ENCODE data around the gene GIMAP1. TPM values are rescaled to one million over a fixed set of nuclear protein-coding genes. Genes with fewer than 3 reads are reported as not detected.

Gene GIMAP1
- total RNA-seq, 1 experiment from 2014 or later: not detected

DNA sequence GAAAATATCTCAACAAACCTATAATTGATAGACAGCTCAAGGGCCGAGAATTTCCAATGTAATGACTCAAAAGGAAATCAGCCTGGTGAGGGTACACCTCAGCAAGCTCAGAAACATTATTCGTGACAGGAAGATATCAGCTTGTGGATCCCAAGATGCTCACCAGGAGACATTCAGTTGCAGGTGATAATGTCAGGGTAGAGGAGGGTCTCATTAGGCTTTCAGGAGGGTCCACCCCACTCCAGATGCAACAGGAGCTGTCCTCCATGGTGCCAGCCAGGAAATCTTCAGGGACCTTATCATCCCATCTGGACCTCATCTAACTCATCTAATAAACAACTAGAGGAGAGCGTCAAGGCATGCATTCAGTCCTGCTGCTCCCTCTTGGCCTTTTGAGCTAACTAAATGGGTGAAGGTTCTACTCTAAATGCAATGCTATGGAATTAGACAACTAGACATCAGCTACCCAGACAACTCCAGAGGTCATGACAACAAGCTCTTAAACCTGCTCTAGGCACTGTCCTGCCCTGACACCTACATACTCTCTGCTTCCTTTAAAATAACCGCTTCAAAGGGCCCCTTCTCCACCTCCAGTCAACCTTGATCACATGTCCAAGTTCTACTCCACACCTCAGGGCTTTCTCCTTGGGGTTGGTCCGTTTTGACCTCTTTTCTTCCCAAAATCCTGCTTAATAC is 16.5 kb downstream of the GIMAP1 start:
- H3K36me3 ChIP-seq: no peaks in the 10 kb centered on the region
- H3K27me3 ChIP-seq (replicated peaks): no peaks in the 10 kb centered on the region; the same call in 1 of the 2 replicates
- no peaks in the 10 kb centered on the region for H3K4me1 ChIP-seq (replicated peaks)
- no peak overlapping the region for H3K27ac ChIP-seq
- DNase-seq (ENCODE audit: low read depth in 1 of 2, low spot score in 2 of 2): no peak
- H3K9me3 ChIP-seq (replicated peaks): no peaks in the 10 kb centered on the region
- no peak overlapping the region for H3K4me3 ChIP-seq

DNA sequence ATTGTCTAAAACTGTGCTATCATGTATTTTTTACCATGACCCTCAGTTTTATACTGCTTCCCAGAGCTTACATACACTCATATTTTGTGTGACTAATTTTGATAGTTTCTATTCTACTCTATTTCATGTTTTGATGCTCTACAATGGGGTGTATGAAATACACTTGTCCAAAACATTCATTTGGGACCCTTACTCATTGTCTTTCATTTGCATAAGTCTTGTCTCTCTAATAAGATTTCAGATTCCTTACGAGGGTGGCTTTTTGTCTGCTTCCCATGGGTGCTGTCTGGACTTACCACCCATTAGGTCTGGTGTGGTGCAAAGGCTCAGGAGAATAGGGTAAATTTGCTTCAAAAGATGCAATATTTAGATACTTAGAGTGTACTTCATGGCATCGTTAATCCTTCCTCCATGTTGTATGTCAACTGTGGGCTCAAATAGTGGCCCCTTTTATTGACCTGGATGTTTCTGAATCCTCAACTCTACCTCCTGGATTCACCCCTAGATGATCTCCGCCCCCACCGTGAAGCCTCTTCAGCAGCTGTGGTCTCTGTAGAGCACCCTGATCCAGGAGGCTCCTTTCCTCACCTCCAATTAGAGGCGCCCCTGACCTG is 17.2 kb downstream of the GIMAP1 start:
- H3K36me3 ChIP-seq: no peaks in the 10 kb centered on the region
- H3K4me3 ChIP-seq: no peak overlapping the region
- H3K27me3 ChIP-seq (replicated peaks): no peaks in the 10 kb centered on the region; the same call in 1 of the 2 replicates
- no peak overlapping the region for H3K27ac ChIP-seq
- no peaks in the 10 kb centered on the region for H3K9me3 ChIP-seq (replicated peaks)
- no peak for DNase-seq (ENCODE audit: low read depth in 1 of 2, low spot score in 2 of 2)
- H3K4me1 ChIP-seq (replicated peaks): no peaks in the 10 kb centered on the region

GRCh38 chr7:150734254-150734653 is 17.8 kb downstream of the GIMAP1 start:
- no peaks in the 10 kb centered on the region for H3K4me1 ChIP-seq (replicated peaks)
- no peak overlapping the region for H3K27ac ChIP-seq

GRCh38 chr7:150735596-150736358 is 19.4 kb downstream of the GIMAP1 start:
- Histone ChIP-seq H3K4me3 (no peak overlapping the region), H3K36me3 (no peaks in the 10 kb centered on the region), H3K9me3 (replicated peaks) (no peaks in the 10 kb centered on the region), H3K27ac (no peak overlapping the region), H3K27me3 (replicated peaks) (no peaks in the 10 kb centered on the region; the same call in 1 of the 2 replicates), H3K4me1 (replicated peaks) (no peaks in the 10 kb centered on the region)
- no peak for DNase-seq (ENCODE audit: low read depth in 1 of 2, low spot score in 2 of 2)

More at GRCh38 chr7:150734254-150734653, 17.8 kb downstream of the GIMAP1 start:
- H3K4me3 ChIP-seq: no peak overlapping the region
- no peaks in the 10 kb centered on the region; the same call in 1 of the 2 replicates for H3K27me3 ChIP-seq (replicated peaks)
- no peaks in the 10 kb centered on the region for H3K36me3 ChIP-seq
- DNase-seq (ENCODE audit: low read depth in 1 of 2, low spot score in 2 of 2): no peak
- H3K9me3 ChIP-seq (replicated peaks): no peaks in the 10 kb centered on the region

DNA sequence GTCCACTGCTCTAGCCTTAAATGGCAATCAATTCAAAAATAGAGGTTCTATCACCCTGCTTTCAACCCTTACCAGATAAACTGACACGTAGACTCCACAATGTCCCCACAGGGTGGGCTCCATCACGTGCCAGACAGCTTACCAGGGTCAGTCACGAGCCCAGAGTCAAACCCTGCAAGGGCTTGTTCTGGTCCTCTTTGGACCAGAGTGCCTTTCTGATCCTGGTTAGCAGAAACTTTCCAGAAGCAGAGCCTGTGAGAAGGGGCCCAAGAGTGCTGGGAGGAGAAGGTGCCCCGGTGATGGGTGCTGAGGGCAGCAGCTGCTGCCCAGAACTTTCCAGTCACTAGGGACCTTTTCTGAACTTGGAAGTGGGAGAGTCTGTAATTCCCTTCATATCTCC is 20.5 kb downstream of the GIMAP1 start:
- H3K4me1 ChIP-seq (replicated peaks): no peaks in the 10 kb centered on the region
- no peak overlapping the region for H3K4me3 ChIP-seq
- no peak overlapping the region for H3K27ac ChIP-seq
- DNase-seq (ENCODE audit: low read depth in 1 of 2, low spot score in 2 of 2): no peak
- H3K36me3 ChIP-seq: no peaks in the 10 kb centered on the region
- no peaks in the 10 kb centered on the region for H3K9me3 ChIP-seq (replicated peaks)
- H3K27me3 ChIP-seq (replicated peaks): no peaks in the 10 kb centered on the region; the same call in 1 of the 2 replicates

- H3K36me3 ChIP-seq: no peaks in the 10 kb centered on the region
- no peaks in the 10 kb centered on the region for H3K4me1 ChIP-seq (replicated peaks)
- no peak within 1 kb of the TSS for H3K4me3 ChIP-seq
- no peaks in the 10 kb centered on the region; the same call in 1 of the 2 replicates for H3K27me3 ChIP-seq (replicated peaks)
- no peak within 1 kb of the TSS for H3K27ac ChIP-seq
- H3K9me3 ChIP-seq (replicated peaks): no peaks in the 10 kb centered on the region
- DNase-seq (ENCODE audit: low read depth in 1 of 2, low spot score in 2 of 2): no peak
These were observed 21.0 kb downstream of the GIMAP1 start, which contains the start of gene GIMAP5 for GRCh38 chr7:150737265-150738055. Gene GIMAP5, plus strand, starts transcription at chr7:150737418. Its CDS starts 3,467 bp downstream, at chr7:150740885.

GRCh38 chr7:150738092-150738491 is 21.7 kb downstream of the GIMAP1 start:
- no peaks in the 10 kb centered on the region for H3K9me3 ChIP-seq (replicated peaks)
- no peak for DNase-seq (ENCODE audit: low read depth in 1 of 2, low spot score in 2 of 2)
- H3K36me3 ChIP-seq: no peaks in the 10 kb centered on the region
- H3K4me3 ChIP-seq: no peak overlapping the region
- no peaks in the 10 kb centered on the region for H3K4me1 ChIP-seq (replicated peaks)
- no peak overlapping the region for H3K27ac ChIP-seq
- H3K27me3 ChIP-seq (replicated peaks): no peaks in the 10 kb centered on the region; the same call in 1 of the 2 replicates

GRCh38 chr7:150738591-150739001 is 22.2 kb downstream of the GIMAP1 start:
- Histone ChIP-seq H3K27ac (no peak overlapping the region), H3K4me1 (replicated peaks) (no peaks in the 10 kb centered on the region), H3K36me3 (no peaks in the 10 kb centered on the region), H3K27me3 (replicated peaks) (no peaks in the 10 kb centered on the region; the same call in 1 of the 2 replicates), H3K4me3 (no peak overlapping the region), H3K9me3 (replicated peaks) (no peaks in the 10 kb centered on the region)
- DNase-seq (ENCODE audit: low read depth in 1 of 2, low spot score in 2 of 2): no peak

GRCh38 chr7:150739033-150739432 is 22.6 kb downstream of the GIMAP1 start:
- no peaks in the 10 kb centered on the region for H3K36me3 ChIP-seq
- no peak for DNase-seq (ENCODE audit: low read depth in 1 of 2, low spot score in 2 of 2)
- H3K27ac ChIP-seq: no peak overlapping the region
- H3K4me1 ChIP-seq (replicated peaks): no peaks in the 10 kb centered on the region
- H3K4me3 ChIP-seq: no peak overlapping the region
- H3K27me3 ChIP-seq (replicated peaks): no peaks in the 10 kb centered on the region; the same call in 1 of the 2 replicates
- H3K9me3 ChIP-seq (replicated peaks): no peaks in the 10 kb centered on the region

DNA sequence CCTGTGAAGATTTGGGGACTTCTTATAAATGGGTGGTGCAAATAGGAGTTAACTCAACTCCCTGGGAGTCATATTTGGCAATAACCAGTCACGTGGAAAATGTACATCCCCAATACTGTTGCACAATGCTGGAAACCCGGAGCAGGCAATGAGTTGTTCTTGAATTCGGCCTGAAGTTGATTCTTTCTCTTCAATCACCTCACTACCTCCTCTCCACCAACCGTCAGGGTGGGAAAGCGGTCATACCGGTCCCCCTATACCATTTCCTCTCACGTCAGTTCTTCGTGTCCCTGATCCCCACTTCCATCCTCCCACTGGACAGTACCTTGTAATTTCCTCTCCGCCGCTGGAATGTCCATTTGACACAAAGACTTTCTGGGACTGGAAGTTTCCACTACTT is 23.6 kb downstream of the GIMAP1 start:
- no peak for DNase-seq (ENCODE audit: low read depth in 1 of 2, low spot score in 2 of 2)
- H3K4me3 ChIP-seq: no peak overlapping the region
- no peaks in the 10 kb centered on the region; the same call in 1 of the 2 replicates for H3K27me3 ChIP-seq (replicated peaks)
- no peaks in the 10 kb centered on the region for H3K9me3 ChIP-seq (replicated peaks)
- no peaks in the 10 kb centered on the region for H3K36me3 ChIP-seq
- H3K27ac ChIP-seq: no peak overlapping the region
- no peaks in the 10 kb centered on the region for H3K4me1 ChIP-seq (replicated peaks)

- Histone ChIP-seq H3K4me3 (no peak overlapping the region), H3K9me3 (replicated peaks) (no peaks in the 10 kb centered on the region), H3K27me3 (replicated peaks) (no peaks in the 10 kb centered on the region), H3K36me3 (no peaks in the 10 kb centered on the region), H3K27ac (no peak overlapping the region), H3K4me1 (replicated peaks) (no peaks in the 10 kb centered on the region)
- DNase-seq (ENCODE audit: low read depth in 1 of 2, low spot score in 2 of 2): no peak
These were observed 26.0 kb downstream of the GIMAP1 start for GRCh38 chr7:150742286-150742968.

DNA sequence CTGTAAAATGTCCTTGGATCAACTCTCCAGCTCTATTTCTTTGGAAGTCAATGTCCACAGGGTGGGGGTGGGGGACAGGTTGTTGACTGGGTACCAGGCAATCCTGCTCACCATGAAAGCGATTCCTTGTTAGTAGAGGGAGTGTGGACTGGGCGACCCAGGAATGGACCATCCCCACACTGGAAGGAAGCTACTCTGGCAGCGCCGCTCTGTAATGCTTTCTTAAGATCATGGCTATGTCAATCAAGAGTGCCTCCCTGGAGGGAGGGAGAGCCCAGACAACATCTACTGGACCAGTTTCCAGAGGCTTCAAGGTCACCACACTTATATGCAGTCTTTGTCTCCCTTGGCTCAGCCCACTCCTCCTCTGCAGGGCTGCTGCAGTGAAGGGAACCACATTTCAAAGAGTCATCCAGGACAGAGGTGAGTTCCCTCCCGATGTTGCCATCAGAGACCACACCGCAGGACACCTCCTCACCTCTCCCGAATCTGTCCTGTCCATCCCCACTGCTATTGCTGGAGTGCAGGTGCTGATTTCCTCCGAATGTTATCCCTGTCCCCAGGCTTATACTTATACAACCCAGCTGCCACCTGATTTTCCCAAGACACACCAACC is 27.7 kb downstream of the GIMAP1 start:
- no peak for DNase-seq (ENCODE audit: low read depth in 1 of 2, low spot score in 2 of 2)
- H3K27me3 ChIP-seq (replicated peaks): no peaks in the 10 kb centered on the region
- H3K4me3 ChIP-seq: no peak overlapping the region
- no peaks in the 10 kb centered on the region for H3K4me1 ChIP-seq (replicated peaks)
- H3K9me3 ChIP-seq (replicated peaks): no peaks in the 10 kb centered on the region
- no peak overlapping the region for H3K27ac ChIP-seq
- no peaks in the 10 kb centered on the region for H3K36me3 ChIP-seq

Measured in SJSA1 (cell line).